ENCODE data around the gene MCU.

- TF ChIP-seq CTCF (IDR thresholded peaks at IDR 0.05) (no peak), EZH2 (IDR thresholded peaks at IDR 0.05) (no peak)
Measured at GRCh38 chr10:72735288-72735936, 43.5 kb downstream of the MCU start.

All from neural progenitor cell (in vitro differentiated cells).